Activated gamma-delta T cell treated with Interleukin-2 at 50 U/mL for 16 hours (primary cell): ENCODE results near the gene IP6K3.

Experiments
- DNase-seq: peaks from one replicate; pipeline ENCODE4 v3.0.0-alpha.2; 2020

IP6K3 gene

DNA sequence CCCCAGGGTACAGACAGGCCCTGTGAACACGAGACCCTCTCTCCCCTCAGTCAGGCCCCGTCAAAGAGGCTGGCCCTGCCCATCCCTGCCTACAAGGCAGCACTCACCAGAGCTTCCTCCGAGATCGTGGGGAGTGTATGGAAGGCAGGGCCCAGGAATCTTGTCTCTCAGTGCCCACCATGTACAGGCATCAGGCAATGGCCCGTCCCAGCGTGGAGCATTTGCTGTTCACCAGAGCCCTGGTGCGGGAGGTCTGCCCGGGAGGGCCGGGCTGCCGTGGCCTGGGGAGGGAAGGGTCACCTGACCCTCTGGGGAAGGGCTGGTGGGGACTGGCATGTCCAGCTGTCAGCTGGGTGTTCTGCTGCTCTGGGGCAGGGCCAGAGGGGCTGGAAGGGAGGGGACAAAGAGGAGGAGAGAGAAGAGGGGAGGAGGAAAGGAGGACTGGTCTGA, at the start of gene IP6K3:
Gene IP6K3 (minus strand): TSS at position 255 of the 450 bp plus-strand sequence. CDS start 11,429 bp downstream, outside the sequence.
- no peak for DNase-seq

- no peak for DNase-seq
These were observed 48.4 kb upstream of the IP6K3 start for GRCh38 chr6:33794910-33795623.

GRCh38 chr6:33792981-33793380, 46.3 kb upstream of the IP6K3 start:
- no peak for DNase-seq

DNA sequence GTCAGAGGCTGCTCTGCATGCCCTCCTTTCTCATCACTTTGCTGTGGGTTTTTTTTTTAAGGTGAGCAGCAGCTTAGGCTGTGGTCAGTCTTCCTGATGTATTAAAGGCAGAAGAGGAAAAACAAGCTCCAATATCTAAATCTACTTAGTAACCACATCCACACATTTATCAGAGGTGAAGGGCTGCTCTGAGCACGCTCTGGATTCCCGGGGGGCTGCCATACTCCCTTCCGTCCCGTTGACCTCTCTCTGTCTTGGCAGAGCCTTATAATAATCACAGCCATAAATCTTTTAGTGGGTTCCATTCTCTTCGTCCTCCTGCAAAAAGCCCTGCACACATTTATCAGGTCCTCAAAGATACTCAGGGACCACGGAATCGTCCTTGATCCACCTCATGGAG, 44.9 kb upstream of the IP6K3 start:
- DNase-seq, result no peak

DNA sequence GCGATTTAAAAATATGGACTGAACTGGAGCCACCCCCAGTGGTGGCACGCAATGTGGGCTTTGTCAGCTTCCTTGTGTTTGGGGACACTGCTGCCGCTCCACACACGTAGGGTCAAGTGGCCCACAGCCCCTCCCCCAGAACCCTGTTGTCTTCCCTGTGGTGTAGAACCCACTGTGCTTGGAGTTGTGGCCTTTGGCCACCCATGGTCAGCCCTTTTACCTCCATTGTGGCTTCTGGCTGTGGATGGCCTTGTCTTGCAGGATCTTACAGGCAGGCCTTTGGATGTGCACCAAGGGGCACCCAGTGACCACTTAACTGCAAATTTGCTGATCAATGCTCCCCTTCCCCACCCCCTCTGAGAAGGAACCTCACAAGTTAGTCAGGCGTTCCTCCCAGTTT, 44.2 kb upstream of the IP6K3 start:
- DNase-seq, result no peak

- DNase-seq, result no peak
These were observed 43.7 kb upstream of the IP6K3 start for GRCh38 chr6:33790379-33790778.

DNA sequence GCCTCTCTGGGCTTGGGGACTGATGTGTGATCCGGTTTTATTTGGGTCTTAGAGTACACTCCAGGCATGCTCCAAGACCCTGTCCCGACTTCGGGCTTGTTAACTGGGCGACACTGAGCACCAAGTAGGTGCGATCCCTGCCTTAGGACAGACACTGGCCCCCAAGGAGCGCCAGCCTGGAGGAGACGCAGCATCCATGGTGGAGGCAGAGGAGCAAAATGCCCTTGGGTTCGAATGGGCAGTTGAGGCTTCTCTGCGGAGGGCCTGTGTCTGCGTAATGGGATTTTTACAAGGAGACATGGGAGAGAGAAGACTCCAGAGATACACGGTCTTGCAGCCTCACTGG, 42.8 kb upstream of the IP6K3 start:
- DNase-seq, result no peak

GRCh38 chr6:33788694-33789549, 42.2 kb upstream of the IP6K3 start, which contains the start of gene LEMD2:
Gene LEMD2 (minus strand): TSS chr6:33789130. CDS start chr6:33789116, 14 bp downstream.
- peak; percentile 90 for DNase-seq

DNA sequence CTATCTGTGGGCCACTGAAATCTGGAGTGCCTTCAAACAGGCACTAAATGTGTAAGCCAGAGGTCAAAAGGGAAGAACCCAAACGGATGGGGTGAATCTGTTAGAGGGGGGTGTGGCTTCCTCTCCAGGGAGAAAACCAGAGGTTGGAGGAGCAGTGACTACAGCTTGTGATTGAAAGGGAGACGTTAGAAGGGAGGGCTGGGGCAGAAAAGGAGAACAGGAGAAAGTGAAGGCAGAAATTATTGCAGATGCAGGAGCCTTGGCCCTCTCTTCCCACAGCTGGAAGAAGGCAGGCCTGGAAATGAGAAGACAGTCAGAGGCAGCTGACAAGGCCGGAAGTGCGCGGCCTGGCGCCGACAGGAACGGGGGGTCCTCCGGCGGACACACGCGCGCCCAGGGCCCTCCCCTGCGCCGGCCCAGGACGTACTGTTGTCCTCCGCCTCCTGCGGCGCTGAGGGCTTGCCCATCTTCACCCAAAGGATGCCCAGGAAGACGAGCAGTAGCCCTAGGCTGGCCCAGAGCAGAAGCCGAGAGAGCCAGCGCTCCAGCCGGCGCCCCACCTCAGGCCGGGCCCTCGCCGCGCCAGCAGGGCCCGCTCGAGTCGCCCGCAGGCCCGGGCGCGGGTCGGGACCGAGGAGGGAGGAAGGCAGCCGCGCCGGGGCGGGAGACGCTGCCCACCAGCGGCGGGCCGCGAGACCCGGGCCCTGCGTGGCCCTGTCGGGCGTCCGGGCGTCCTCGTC, 41.4 kb upstream of the IP6K3 start:
- peak; percentile 51 for DNase-seq

DNA sequence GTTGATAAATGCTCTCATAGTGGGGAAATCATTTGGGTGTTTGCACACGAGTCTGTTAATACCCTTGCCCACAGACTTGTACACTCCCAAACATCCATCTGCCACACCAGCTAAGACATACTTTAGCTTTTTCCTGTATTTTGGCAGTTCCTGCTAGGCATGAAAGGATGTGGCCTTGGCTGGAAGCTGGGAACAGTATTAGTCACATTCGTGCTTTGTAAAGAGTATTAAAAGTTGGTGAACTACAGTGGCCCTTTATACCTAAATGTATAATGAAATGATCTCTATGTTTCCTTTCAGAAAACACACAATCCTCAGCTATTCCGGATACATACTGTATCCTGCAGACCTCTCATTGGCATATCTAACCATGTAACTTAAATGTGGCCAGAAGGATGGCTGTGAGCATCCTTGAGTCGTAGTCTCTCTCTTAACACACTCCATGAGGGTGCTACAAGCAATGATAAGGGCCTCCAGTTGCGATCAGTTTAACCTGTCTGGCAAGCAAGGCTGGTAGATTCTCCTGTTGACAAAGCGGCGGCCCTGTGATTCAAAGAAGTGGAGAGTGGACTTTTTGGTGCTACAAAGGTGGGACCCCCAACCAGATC, 40.7 kb upstream of the IP6K3 start:
- no peak for DNase-seq

- no peak for DNase-seq
These were observed 40.0 kb upstream of the IP6K3 start for GRCh38 chr6:33786736-33787135.

- DNase-seq, result no peak
These were observed 39.1 kb upstream of the IP6K3 start for GRCh38 chr6:33785778-33786177.

GRCh38 chr6:33784787-33785186, 38.1 kb upstream of the IP6K3 start:
- DNase-seq, result no peak

DNA sequence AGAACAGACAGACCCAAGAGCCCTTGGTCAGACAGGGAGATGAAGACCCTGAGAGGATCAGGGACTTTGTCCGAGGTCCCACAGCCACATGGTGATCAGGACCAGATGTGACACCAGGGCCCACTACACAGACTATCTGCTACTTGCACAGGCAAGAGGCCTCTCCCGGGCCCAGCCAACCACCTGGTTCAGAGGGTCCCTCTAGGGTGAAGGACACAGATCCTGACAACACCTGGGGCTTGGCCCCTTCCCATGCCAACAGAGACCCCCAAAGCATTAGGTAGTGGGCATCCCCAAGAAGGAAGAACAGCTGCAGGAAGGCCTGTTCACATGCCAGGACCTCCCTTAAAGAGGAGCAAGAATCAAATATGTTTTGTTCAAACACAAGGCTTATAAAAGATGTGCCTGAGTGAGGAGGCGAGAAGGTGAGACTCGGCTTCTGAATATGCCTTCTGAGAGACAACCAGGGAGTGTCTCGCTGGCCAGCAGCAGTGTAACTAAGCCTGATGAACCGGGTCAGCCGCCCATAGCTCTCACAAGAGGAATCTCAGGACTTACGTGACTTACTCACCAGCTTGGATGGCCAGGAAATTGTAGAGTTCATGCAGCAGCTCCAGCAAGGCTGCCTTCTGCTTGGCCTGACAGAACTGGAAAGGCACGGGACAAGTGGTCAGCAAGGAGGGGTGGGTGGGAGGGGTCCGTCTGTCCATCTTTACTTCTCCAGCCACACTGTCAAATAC, 37.2 kb upstream of the IP6K3 start:
- no peak for DNase-seq

GRCh38 chr6:33782561-33782960, 35.9 kb upstream of the IP6K3 start:
- DNase-seq, result no peak

DNA sequence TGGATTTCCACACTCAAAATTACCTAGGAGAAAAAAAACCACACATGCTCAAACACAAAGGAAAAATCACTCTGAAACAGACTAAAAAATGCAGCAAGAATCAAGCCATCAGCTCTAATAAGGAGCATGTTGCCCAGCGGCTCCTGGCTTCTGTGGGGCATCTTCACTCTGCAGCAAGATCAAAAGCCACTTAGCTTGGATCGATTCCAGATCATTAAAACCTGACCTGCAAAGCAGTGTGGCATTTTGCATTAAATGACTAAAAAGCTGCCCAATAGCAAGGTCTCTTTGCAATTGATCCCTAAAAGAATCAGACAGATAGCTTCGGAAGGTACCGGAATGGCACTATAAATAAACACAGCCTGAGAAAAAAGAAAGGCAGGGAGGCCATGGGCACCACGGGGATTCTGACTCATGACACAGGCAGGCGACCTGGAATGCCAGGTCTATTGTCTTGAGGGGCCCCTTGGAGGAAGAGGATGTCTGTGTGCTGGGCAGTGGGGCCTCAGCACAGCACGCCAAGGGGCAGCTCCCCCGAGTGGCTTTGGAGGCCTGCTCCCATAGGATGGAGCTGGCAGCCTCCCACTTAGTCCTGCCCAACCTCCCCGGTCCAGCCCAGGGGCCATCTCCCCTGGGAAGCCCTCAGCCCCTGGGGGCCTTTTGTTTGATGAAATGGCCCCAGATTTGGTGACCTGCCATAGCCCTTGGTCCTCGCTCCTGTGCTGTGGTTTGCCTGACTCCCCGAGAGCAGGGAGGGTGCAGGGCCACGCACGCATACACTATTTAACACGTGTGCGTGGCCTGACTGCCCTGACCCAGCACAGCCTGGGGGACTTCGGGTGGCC, 34.6 kb upstream of the IP6K3 start:
- no peak for DNase-seq

GRCh38 chr6:33779895-33780294, 33.2 kb upstream of the IP6K3 start:
- no peak for DNase-seq

GRCh38 chr6:33779290-33779689, 32.6 kb upstream of the IP6K3 start:
- DNase-seq, result no peak

DNA sequence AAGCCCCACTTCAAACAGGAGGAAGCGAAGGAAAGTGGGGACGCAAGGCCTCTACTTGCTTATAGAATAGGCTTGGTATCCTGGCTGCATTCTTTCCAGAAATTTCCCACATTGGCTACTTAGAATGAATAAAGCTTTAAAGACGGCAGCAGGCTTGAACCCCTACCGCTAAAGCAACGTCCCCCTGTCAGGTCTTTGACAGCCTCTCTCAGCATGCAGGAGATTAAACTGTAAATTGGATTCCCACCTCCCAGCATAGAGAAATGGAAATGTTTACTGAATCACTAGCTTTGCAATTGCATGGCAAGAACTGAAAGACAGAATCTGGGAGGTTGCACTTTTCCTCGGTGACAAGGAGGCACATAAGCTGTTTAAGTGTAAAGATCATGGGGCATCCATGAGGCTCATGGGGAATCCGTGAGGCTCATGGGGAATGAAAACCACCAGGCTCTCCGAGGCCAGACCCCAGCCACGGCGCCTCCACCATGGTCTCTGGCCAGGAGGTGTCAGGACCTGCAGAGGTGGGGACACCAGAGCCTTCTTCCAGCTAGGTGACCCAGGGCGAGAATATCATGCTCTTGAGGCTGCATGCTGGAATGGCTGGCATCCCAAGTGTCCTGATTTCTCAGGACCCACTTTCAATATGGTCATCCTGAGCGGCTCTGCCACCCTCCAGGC, 31.9 kb upstream of the IP6K3 start:
- DNase-seq, result no peak
